Astrocyte (in vitro differentiated cells and primary cell): ENCODE measurements around the gene PATJ.

Source experiments
- CTCF ChIP-seq: IDR thresholded peaks from 2 replicates; pipeline ENCODE4 v1.5.1; 2011; ENCODE audit warnings: low read depth, mild to moderate bottlenecking, inconsistent platforms, low read length, moderate library complexity; ENCODE audit not compliant: insufficient read depth
- EZH2 ChIP-seq: IDR thresholded peaks from 2 replicates; pipeline ENCODE4 v1.6.1; 2012; ENCODE audit warnings: mild to moderate bottlenecking, low read length, inconsistent platforms; ENCODE audit not compliant: insufficient read depth

- TF ChIP-seq CTCF (no peak), EZH2 (no peak)
Observed at GRCh38 chr1:62208087-62208486, 465.8 kb downstream of the PATJ start.
